ENCODE data around the gene ADAMTS9.

ADAMTS9 gene

DNA sequence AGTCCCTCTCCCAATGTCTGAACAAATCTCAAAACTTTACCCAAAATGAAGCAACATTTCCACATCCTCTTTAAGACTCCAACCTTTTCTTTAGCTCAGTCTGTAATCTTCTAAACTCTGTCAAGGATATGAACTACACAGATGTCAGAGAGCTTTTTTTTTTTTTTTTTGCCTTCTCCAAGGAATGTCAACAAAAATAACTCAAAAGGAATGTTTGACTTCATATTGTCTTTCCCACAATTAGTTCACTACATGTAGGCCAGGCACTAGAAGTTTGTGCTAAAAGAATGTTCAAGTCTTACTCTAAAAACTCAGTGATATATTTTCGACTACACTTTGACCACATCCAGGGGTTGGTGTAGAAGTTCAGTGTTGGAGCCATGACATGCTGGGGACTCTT, 37.1 kb downstream of the ADAMTS9 start:
- no peak for DNase-seq

DNA sequence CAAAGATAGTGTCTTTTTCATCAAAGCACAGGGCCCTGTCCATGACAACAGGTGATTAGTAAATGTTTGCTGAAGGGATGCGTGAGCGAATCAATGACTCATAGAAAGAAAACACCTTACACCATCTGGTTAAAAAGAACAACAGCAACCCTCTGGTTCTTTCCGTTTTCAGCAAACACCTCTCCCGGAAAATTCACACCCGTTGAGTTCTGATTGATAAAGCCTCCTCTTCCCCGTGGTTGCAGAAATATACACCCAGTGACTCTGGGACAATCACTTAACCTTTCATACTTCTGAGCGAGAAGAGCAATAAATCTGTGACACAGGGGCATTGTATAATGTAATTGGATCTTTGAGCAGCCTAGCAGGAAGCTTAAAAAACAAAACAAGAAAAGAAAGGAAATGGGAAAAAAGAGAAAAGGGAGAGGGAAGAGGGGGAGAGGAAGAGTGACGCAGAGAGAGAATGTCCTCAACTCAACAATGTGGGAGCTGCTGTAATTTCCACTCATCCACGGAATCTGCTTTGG, 37.6 kb downstream of the ADAMTS9 start:
- DNase-seq, result no peak

DNA sequence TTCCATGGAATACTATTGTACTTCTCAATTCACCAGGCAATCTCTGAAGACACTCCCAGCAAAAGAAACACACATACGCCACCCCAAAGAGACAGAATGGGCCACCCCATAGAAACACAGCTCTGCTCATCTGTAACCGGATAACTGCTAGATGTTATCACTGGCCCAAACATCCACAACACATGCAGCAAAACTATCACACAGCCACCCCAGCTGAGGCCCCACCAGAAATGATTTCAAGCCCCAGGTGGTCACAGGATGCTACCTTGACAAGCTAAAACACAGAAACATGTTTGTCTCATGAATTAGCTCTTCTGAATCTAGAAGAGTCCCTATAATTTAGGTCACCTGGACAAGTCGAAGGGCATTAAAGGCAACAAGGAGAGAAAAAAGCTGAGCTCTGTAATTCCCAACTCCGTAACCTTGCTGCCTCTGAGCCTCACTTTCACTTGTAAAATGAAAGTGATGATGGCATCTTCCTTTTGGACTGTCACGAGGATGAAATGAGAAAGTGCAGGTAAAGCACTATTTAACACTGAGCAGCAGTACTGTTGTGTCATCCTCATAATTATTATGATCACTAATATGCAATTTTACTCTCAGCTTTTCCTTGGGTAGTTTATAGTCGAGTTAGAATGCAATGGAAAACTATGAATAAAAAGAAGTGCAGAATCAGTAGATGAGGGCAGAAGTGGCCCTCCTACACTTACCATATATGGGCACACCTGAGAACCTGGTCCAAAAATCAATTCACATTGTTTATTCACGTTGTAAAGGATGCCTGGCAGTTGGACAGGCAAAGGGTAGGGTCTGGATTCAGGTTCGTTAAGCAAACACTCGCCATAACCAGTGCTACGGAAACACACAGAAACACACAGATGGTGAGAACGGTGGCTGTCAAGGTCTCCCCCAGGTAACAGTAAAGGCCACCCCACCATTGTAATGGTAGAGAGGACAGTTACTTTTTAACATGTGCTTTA, 38.6 kb downstream of the ADAMTS9 start:
- DNase-seq, result no peak

DNA sequence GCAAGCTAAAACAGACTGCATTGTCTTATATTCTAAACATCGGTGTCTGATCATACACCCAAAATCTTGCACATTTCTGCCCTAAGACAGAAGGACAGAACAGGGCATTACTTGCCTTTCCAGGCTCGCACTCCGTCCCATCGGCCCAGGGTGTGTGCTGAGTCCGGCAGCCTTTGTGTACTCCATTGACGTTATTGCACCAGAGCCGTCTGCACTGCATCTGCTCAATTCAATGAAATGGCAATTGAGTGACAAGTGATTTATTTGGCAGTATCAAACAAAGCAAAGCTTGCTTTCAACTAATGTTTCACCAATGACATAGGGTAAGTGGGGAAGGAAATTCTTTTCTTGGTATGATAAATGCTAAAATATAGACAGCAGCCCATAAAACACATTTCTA, 40.0 kb downstream of the ADAMTS9 start:
- DNase-seq, result no peak

DNA sequence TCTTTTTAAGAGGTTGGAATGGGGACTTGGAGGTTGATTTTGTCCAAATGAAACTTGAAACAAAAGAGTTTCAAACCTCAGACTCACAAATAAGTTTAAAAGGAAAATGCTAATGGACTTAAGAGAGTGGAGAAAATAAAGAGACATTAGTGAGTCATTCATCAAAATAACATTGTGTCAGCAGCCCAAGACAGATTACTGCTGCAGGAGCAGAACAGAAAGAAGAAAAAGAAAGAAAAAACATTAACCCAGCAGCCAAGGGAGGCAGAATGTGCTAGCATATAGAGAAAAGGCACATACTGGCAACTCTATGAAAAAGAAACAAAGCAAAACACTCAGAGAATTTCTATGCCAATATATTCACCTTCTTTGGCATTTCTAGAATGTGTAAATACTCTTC, 42.6 kb downstream of the ADAMTS9 start:
- DNase-seq, result no peak

DNA sequence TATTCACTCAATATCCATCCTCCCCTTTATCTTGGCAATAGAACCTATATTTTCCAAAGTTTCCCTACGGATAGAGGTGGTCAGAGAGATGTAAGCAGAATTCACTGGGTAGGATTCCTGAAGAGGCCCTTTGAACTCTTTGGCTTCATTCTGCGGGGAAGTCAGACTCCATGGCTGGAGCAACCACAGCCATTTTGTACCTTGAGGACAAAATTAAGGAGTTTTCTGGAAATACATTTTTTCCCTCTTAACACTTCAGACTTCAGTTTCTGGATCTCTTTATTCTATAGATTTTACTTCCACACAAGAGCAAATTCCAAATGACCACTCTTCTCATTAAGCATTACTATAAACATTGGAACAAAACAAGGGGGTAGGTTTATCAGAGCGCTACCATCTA, 43.3 kb downstream of the ADAMTS9 start:
- no peak for DNase-seq

DNA sequence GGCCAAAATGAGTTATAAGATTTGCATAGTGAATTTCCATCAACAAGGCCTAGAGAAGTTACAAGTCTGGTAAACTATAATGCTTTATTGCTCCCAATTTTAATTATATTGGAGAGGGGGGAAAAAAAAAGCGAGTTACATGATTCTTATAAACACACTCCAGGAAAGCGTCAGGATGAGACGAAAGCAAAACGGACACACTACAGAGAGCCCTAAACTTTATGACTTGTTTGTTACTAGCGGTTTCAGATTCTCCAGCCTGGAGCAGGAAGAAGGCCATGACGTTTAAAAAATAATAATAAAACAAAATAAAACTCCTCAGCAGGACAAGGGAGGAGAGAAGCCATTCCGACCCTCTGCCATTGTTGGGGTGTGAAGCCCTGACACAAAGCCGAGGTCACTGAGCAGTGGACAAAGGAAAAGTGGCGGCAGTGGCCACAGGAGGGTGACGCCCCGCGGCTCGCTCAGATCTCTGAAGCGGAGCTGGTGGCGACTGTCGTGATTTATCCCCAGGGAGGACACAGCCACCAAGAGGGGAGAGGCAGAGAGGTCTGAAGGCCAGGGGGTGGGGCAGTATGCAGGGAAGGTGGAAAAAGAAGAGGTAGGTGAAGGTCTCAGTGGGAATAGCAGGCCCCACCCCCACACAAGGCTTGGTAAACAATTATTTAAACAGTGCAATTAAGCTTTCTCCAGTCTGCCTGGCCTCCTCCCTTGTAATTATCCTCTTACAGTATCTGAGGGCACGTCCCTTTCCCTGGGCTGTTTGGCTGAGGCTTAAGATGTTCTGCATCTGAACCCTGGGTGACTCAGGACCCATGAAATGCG, 45.3 kb downstream of the ADAMTS9 start:
- no peak for DNase-seq

DNA sequence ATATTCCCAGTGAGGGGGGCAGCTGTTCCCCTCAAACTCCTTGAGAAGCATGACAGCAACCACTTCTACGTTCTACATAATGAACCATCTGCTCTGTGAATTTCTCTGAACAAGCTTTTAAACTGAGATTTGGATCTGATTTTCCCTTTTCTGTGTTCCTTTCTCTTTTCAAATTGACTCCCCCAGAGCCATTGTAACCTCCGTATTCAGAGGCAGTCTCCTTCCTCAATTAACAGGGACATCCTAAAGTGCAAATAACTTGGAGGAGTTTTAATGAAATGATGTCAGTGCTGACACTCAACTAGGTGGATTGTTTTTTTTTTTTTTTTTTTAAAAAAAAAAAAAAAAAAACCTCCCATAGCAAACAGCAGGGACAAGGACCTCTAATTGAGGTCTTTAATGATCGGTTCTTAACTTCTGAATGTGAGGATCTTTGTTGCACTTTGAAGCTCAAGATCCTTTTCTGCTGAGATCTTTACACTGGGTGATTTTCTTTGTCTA, 48.8 kb downstream of the ADAMTS9 start:
- no peak for DNase-seq

DNA sequence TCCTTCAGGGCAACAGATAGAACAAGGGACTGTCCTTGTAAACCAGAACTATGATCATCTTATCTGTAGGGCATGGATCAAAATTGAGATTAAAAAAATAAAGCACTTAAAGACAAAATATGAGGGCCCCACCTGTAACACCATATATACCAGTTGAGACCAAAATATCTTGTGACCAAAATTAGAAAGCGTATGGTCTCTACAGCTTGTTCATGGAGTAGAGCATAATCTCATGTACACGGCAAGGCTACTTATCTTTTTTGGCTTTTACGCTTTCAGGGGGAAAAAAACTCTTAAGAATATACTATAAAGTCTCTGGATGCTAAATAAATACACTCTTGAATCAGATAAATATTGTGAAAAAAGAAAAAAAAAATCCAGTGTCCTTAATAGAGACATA, 49.3 kb downstream of the ADAMTS9 start:
- no peak for DNase-seq

DNA sequence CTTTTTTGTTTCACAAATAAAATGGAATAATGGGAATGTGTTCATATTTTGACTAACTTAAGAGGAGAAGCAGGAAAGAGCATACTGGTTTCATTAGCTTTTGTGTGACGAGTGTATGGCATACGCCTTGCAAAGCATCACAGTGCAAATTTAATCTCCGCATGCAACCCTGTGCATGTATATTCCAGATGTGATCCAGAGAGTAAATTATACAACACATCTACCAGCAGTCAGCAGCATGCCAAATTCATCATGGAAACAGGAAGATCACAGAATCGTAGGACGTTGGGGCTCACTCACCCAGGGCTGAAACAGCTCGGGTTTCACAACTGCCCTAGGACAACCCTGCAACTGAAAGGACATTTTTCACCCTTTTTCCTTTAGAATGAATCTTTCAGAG, 53.4 kb downstream of the ADAMTS9 start:
- no peak for DNase-seq

DNA sequence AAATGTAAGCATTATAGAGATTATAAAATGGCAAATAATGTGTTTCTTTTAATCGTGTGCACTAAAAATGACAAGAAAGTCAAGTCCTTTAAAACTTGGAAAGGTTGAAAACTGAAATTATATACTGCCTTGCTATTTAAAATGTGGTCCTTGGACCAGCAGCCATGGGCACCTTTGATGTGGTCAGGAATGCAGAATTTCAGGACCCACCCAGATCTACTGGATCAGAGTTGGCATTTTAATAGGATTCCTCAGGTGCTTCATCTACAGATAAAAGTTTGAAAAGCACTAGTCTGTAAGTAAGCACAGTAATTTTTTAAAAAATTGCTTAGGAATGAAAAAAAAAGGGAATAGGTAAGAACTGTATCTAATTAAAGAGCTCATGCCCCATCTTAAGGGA, 55.8 kb downstream of the ADAMTS9 start:
- no peak for DNase-seq

DNA sequence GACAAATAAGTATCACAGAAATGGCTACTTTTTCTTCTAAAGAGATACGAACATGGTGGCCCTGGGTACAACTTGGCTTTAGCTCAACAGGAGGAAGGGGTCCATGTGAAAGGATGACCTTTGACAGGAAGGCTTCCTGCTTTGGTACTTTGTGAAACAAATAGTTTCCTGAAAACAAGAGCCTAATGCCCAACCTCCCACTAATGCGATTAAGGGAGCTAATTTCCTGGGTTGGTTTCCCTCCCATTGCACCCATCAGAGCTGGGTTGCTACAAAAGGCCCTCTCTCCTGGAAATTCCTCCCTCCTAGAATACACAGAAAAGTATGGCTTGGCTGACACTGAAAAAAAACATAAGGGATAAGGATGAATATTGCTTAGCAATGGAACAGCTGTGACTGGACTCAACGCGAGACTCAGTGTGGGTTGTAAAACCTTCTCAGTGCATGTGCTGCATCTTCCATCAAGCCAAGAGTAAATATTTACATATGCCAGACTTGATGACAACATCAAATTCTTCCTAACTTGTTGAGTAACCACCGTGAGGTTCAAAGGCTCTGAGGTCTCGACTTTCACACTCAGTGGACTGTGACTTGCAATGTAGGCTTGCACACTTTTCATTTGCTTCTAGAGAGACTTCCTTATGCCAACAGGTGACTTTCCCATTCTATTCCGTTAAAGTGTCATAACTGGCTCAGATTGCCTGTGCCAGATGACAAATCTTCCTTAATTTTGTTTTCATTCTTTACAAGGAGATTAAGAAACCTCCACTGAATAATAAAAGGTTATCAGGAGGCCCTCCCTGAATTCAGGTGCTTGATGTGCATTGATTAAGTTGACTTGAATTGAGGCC, 60.1 kb downstream of the ADAMTS9 start:
- no peak for DNase-seq

DNA sequence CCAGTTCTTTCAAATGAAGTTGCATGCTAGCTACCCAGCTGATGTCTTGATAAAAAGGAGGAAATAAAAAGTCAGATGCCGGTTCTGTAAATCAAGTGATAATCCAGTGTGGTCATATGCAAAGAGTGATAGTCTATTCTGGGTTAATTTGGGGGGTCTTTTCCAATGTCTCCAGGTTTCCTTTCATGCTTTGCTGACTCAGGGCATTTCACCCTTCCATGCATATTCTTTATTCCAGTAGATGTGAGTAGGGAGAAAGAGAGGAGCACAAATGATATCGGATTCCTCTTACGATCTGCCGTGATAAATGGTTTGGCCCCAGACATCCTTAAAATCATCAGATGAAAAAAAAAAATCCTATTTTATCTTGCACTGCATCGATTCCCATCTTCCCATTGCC, 60.8 kb downstream of the ADAMTS9 start:
- DNase-seq, result no peak

DNA sequence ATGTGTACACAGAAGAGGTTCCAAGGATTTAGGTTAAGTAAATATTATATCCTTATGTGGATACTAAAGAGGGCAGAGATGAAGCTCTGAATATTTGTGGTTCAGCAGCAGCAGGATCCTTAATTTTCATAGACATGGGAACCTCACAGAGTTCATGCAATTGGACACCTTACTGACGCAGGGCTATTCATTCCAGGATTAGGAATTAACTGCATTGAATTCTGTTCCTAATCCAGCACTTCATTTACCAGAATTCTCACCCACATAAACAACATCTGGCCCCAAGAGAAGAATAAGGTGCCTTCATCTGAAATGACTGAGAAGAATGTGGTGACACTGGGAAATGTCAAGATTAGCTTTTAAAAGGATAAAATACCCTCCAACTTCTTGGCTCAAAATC, 62.4 kb downstream of the ADAMTS9 start:
- no peak for DNase-seq

DNA sequence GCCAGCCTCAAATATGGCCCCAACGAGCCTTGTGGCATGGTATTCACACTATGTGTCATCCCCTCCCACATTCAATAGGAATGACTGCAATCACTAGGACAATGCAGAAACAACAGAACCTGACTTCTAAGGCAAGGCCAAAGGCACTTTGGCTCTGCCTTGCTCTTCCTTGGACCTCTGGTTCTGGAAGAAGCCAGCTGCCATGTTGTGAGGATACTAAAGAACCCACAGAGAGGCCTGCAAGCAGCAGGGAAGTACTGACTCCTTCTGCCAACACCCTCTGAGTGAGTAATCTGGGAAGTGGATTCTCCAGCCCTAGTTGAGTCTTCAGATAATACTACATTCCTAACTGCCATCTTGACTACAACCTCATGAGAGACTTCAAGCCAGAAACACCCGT, 64.7 kb downstream of the ADAMTS9 start:
- no peak for DNase-seq

DNA sequence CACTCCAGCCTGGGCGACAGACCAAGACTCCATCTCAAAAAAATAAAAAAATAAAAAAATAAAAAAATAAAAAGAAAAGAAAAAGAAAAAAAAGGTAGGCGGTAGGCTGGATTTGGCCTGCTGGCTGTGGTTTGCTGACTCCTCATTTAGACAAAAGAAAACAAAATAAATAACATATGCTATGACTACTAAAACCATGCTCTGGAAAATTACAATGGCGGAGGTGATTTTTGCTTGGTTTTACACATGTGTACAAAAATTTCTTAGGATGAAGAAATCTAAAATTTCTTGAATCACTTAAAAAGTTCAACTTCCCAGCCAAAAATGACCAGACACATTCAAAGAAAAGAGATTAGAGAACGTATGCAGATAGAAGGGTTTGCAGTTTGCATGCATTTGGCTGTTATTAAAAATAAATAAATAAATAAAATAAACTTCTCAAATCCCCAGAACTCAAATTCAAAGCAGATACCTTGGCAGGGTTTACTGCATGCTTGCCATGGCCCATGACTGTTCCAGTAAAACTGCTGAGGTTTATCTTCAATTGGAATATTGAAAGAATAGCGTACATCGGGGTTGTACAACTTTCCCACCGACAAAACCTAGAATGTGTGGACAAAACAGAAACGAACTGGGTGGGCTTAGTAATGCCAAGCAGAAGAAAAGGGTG, 65.9 kb downstream of the ADAMTS9 start:
- no peak for DNase-seq

DNA sequence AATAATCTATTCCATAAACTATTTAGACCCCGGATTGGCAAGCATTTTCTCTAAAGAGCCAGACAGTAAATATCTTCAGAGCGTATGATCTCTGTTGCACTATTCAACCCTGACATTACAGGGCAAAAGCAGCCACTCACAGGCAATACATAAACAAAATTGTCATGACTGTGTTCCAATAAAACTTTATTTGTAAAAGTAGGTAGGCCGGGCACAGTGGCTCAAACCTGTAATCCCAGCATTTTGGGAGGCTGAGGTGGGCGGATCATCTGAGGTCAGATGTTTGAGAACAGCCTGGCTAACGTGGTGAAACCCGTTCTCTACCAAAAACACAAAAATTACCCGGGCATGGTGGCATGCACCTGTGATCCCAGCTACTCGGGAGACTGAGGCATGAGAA, 66.5 kb downstream of the ADAMTS9 start:
- DNase-seq, result no peak

DNA sequence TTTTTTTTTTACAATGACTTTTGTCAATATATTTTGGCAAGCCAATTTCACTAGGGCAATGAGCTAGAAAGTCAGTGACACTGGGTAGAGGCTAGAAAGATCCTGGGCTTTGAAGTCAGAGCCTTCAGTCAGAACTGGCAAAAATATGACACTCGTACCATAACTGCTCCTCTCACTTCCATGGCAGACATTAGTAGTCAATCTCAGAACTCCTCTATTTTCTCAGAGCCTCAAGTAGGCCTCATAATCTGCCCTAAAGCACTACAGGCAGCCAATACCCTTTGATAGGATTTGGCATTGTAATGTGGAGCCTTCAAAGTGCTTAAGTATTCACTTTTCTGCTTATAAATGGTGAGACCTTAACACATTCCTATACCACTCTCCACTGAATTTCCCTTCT, 67.8 kb downstream of the ADAMTS9 start:
- DNase-seq, result no peak

DNA sequence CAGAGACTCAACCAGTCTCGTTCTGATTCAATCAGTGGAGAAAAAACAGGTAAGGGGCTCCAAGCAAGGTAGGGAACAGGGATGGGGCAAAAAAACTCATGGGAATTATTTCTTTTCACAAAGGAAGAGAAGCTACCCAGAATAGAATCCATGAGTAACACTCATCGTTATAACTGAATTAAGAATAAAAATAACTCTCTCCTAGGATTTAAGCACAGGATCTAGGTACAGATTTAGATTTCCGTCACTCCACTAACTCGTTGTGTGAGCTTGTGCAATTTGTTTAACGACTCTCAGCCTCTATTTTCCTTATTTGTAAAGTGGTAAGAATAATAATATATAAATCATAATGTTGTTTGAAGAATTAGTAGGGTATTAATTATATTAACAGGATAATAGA, 68.6 kb downstream of the ADAMTS9 start:
- DNase-seq, result no peak

DNA sequence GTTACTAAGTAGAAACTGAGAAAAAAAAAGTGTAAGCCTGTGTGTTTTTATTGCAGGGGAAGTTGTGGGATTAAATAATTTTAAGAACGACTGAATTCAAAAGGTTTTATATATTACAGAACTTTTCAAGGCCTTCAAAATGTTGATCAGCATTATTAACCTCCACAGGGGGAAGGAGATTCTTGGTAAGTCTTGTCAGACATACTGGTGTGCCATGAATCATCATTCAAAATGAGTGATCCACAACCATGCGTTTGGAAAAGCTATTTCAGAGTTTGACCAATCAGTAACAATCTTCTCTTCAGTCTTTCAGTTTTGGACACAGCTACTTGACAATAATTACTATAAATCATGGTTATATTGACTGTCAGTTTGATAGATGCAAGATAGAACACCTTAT, 70.2 kb downstream of the ADAMTS9 start:
- no peak for DNase-seq

DNA sequence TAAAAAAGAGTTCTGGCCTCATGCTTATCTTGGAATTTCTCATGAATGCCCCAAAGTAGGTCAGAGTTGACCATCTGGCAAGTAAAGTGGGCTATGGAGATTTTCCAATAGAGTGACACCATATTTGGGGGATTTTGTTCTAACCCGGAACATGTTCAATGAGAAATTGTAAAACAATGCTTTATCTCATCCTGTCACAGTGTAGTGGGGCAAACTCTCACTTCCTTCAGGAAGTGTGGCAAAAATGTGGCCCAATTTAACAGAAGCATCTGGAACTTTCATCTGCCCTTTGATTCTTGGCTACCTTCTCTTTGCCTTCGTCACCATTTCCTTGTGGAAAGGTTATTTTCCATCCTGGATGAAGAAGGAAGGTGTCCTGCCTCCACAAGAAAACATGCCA, 70.8 kb downstream of the ADAMTS9 start:
- no peak for DNase-seq

DNA sequence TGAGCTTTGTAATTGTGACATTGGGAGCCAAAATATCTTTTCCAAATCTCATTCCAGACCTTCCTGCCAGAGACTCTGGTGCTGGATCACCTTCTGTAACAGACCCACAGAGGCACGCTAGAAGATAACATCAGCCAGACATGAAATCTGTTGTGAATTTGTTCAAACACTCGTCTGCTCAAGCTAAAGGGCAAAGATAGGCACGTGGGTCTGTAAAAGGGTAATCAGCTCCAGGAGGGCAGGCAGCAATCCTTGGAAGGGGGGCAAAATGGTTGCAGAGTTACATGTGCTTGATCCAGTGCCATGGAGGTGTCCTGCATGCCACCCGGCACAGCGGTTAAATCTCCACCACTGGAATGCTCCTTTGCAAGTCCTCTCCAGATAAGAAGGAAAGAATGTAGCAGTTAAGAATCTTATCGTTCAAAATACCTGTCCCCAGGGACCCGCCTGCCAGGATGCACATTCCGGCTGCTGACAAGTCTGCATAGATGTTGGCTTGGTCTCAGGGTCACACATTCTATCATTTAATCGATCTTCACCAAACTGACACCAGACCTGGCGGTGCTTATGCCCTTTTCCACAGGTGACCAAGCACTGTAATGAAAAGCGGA, 74.8 kb downstream of the ADAMTS9 start:
- no peak for DNase-seq

Measured in activated T-cell treated with anti-CD3 and anti-CD28 coated beads, Interleukin-2, amount 50 U/mL, for 48 hours (primary cell).